Keratinocyte (primary cell): ENCODE data around the gene ZNF521.

Source experiments
- CTCF ChIP-seq, 3 experiments: IDR thresholded peaks in 1 of 3; conservative IDR thresholded peaks in 1 of 3; optimal IDR thresholded peaks in 1 of 3; 2 replicates in 2 of 3; 3 replicates in 1 of 3; pipeline versions ENCODE3 to v1.5.1; 2011; ENCODE audit warnings: low read length in 3 of 3, mild to moderate bottlenecking in 3 of 3, moderate library complexity in 2 of 3, control low read depth in 1 of 3, inconsistent platforms in 1 of 3; ENCODE audit not compliant: insufficient read depth in 2 of 3; ENCODE audit errors: extremely low read depth in 1 of 3
- EZH2 ChIP-seq: IDR thresholded peaks from one replicate; pipeline ENCODE4 v1.6.1; 2012; ENCODE audit warnings: inconsistent platforms, mild to moderate bottlenecking, low read length, moderate library complexity

GRCh38 chr18:25175558-25176517 lies 176.1 kb downstream of the ZNF521 start:
- no peak for TF ChIP-seq CTCF (optimal IDR thresholded peaks at IDR 0.05 in 1 of 3, IDR thresholded peaks at IDR 0.05 in 1 of 3, conservative IDR thresholded peaks at IDR 0.05 in 1 of 3; ENCODE audit: extremely low read depth in 1 of 3, insufficient read depth in 2 of 3, low read length in 3 of 3)
- no peak for TF ChIP-seq EZH2
